ENCODE measurements around the gene C19orf12. TPM values are rescaled to one million over a fixed set of nuclear protein-coding genes. Genes with fewer than 3 reads are reported as not detected.

Gene C19orf12
- total and polyA plus RNA-seq, 2 of the 4 experiments (the other 2 are of a cell fraction), result 16.3 to 24.0 TPM

DNA sequence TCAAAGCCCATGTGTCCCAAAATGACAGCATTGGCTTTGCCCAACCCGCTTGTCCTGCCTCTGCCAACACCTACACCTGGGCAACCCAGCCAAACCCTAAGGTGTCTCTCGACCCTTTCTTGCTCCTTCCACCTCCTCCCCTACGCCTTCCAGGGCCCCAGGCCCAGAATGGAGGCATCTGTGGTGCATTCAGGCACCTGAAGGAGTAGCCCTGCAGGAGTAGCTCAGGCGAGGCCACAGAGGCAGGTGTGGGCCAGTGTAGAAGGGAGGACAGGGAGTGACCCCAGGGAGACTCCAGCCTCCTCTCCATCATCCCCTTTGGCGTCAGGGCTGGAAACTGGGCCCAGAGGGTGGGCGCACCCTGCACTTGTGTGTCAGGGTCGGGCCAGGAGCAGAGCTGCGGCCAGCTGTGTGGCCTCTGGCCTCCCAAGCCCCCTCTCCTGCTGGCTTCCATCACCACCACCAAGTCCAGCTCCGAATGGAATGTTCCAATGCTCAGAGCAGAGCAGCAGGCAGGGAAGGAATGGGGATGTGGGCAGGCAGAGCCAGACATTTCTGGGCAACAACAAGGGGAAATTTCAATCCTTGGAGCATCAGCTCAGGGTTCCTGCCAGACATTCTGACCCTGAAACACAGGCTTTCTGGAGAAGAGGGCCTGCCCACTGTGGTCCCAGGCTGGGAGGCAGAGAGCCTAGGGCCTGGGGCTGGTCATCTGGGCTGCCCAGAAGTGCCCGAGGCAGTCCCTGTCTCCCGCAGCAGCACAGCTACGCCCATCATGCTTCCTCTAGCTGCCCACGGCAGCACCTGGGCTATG, 33.4 kb downstream of the C19orf12 start (continued):
- no peak for TF ChIP-seq NFE2L2 (IDR thresholded peaks at IDR 0.05; ENCODE audit: low read depth, low read length)

GRCh38 chr19:29680937-29681336, 34.1 kb downstream of the C19orf12 start:
- Histone ChIP-seq H3K4me2 (ENCODE audit: low read depth, low read length) (no peak overlapping the region), H2BK5ac (ENCODE audit: low read depth, low read length, poor library complexity, severe bottlenecking) (no peak overlapping the region), H2BK15ac (ENCODE audit: low read depth, low read length) (no peak overlapping the region), H3K56ac (ENCODE audit: extremely low read depth, insufficient read depth, low read length) (no peak overlapping the region), H3K9me1 (ENCODE audit: insufficient read depth, low read length) (0 out of 2 replicates have a peak, but pooled peaks cover 3% of the 10 kb centered on the region), H2AK9ac (replicated peaks; ENCODE audit: low read depth, low read length, poor library complexity) (no peak overlapping the region), H3K18ac (ENCODE audit: low read depth, low read length) (no peak overlapping the region), H3K9ac (ENCODE audit: low read depth, low read length) (no peak overlapping the region), H3K14ac (replicated peaks; ENCODE audit: low read depth, low read length) (no peak overlapping the region), H2BK20ac (ENCODE audit: low read depth, low read length) (no peak overlapping the region), H3K4me3 (ENCODE audit: insufficient read depth, low read depth, low read length) (no peak overlapping the region), H3K4me1 (ENCODE audit: control insufficient read depth, insufficient read depth, low read length) (peaks cover 2% of the 10 kb centered on the region; the same call in 1 of the 2 replicates), H4K5ac (ENCODE audit: low read depth, low read length) (no peak overlapping the region), H3K27ac (ENCODE audit: insufficient read depth, low read length) (no peak overlapping the region), H3K79me1 (ENCODE audit: low read depth in 1 of 2, low read length in 2 of 2) (no peaks in the 10 kb centered on the region), H2BK120ac (ENCODE audit: low read depth, low read length) (no peak overlapping the region), H2AFZ (replicated peaks; ENCODE audit: low read length, poor library complexity) (no peak overlapping the region), H3K9me3 (ENCODE audit: control insufficient read depth, insufficient read depth, low read length) (no peaks in the 10 kb centered on the region), H3K27me3 (ENCODE audit: control insufficient read depth, insufficient read depth, low read length) (no peaks in the 10 kb centered on the region), H3K4ac (ENCODE audit: low read depth, low read length) (no peak overlapping the region), H4K91ac (ENCODE audit: insufficient read depth, low read depth, low read length) (no peak overlapping the region), H4K20me1 (ENCODE audit: insufficient read depth, low read length) (no peaks in the 10 kb centered on the region), H4K8ac (ENCODE audit: low read depth in 2 of 2, low read length in 2 of 2) (no peak overlapping the region), H2AK5ac (ENCODE audit: low read depth, low read length) (no peak overlapping the region), H3K36me3 (ENCODE audit: control insufficient read depth, insufficient read depth, low read length) (peaks cover 3% of the 10 kb centered on the region; the same call in 1 of the 2 replicates), H3K23ac (ENCODE audit: low read depth, low read length) (no peak overlapping the region)
- in situ Hi-C loops (cut with MboI; ENCODE audit: low sequenced_read_pairs), result no loop called here
- 100% methylated on average over 1 of the region's 7 CpGs; no CpG with 5 or more reads in 1 of the 2 experiments for WGBS, 2 experiments (ENCODE audit: extremely low coverage in 2 of 2, insufficient read length in 1 of 2)
- no peak for ATAC-seq (ENCODE audit: low read depth)
- POLR2A ChIA-PET (ENCODE audit: unreplicated experiment), result interaction anchor here (0.5 kb wide), 1 partner anchor 9 kb away, joined by 3 read pairs; no protein-coding TSS in a partner anchor
- DNase-seq, result no peak
- no TSS peak for BruUV-seq (replicated peaks)
- CTCF ChIA-PET, result interaction anchor here (0.6 to 1.4 kb wide), 2 partner anchors 36 to 126 kb away, joined by 4 to 6 read pairs; no protein-coding TSS in a partner anchor
- intact Hi-C loops (cut with micrococcal nuclease), result no loop called here
- dilution Hi-C loops (cut with HindIII; ENCODE audit: low sequenced_read_pairs, unreplicated experiment), result no loop called here
- TF ChIP-seq BHLHE40 (IDR thresholded peaks at IDR 0.05; ENCODE audit: low read depth, low read length) (no peak), SMC3 (IDR thresholded peaks at IDR 0.05; ENCODE audit: low read depth, low read length) (no peak), CEBPB (IDR thresholded peaks at IDR 0.05; ENCODE audit: low read depth, low read length) (no peak), RFX5 (IDR thresholded peaks at IDR 0.05; ENCODE audit: low read depth, low read length) (no peak), RCOR1 (IDR thresholded peaks at IDR 0.05; ENCODE audit: insufficient replicate concordance, low read length) (no peak), NFE2L2 (IDR thresholded peaks at IDR 0.05; ENCODE audit: low read depth, low read length) (no peak), CTCF (conservative IDR thresholded peaks at IDR 0.05; ENCODE audit: low read depth, low read length) (no peak)
